ENCODE results near the gene MED25. TPM values are rescaled to one million over a fixed set of nuclear protein-coding genes. Genes with fewer than 3 reads are reported as not detected.

Gene MED25
- total and polyA plus RNA-seq, 2 experiments from 2014 or later: 45.6 to 58.6 TPM

GRCh38 chr19:49770529-49770928, 47.6 kb upstream of the MED25 start:
- Histone ChIP-seq H3K27me3 (ENCODE audit: insufficient read depth) (no peaks in the 10 kb centered on the region), H3K4me3 (no peak overlapping the region), H3K4me1 (ENCODE audit: insufficient read depth) (no peaks in the 10 kb centered on the region), H3K79me2 (replicated peaks; ENCODE audit: insufficient read depth) (peaks cover 48% of the 10 kb centered on the region), H3K36me3 (ENCODE audit: insufficient read depth) (no peaks in the 10 kb centered on the region), H3K9me2 (ENCODE audit: insufficient read depth) (no peaks in the 10 kb centered on the region), H3K4me2 (no peak overlapping the region), H3F3A (replicated peaks; ENCODE audit: low read depth) (peaks cover 3% of the 10 kb centered on the region; the same call in 1 of the 2 replicates), H3K27ac (ENCODE audit: low read depth) (no peak overlapping the region), H4K20me1 (replicated peaks; ENCODE audit: insufficient read depth) (no peaks in the 10 kb centered on the region; the same call in 1 of the 2 replicates), H2AFZ (no peak overlapping the region)
- no peak overlapping the region for H3K27ac Mint-ChIP-seq
- no peak for DNase-seq (ENCODE audit: low spot score)
- ATAC-seq: no peak
- no peak for TF ChIP-seq CREB1 (CRISPR knock-in tag; IDR thresholded peaks at IDR 0.05; ENCODE audit: low read depth)
- TF ChIP-seq, protein P1, sequence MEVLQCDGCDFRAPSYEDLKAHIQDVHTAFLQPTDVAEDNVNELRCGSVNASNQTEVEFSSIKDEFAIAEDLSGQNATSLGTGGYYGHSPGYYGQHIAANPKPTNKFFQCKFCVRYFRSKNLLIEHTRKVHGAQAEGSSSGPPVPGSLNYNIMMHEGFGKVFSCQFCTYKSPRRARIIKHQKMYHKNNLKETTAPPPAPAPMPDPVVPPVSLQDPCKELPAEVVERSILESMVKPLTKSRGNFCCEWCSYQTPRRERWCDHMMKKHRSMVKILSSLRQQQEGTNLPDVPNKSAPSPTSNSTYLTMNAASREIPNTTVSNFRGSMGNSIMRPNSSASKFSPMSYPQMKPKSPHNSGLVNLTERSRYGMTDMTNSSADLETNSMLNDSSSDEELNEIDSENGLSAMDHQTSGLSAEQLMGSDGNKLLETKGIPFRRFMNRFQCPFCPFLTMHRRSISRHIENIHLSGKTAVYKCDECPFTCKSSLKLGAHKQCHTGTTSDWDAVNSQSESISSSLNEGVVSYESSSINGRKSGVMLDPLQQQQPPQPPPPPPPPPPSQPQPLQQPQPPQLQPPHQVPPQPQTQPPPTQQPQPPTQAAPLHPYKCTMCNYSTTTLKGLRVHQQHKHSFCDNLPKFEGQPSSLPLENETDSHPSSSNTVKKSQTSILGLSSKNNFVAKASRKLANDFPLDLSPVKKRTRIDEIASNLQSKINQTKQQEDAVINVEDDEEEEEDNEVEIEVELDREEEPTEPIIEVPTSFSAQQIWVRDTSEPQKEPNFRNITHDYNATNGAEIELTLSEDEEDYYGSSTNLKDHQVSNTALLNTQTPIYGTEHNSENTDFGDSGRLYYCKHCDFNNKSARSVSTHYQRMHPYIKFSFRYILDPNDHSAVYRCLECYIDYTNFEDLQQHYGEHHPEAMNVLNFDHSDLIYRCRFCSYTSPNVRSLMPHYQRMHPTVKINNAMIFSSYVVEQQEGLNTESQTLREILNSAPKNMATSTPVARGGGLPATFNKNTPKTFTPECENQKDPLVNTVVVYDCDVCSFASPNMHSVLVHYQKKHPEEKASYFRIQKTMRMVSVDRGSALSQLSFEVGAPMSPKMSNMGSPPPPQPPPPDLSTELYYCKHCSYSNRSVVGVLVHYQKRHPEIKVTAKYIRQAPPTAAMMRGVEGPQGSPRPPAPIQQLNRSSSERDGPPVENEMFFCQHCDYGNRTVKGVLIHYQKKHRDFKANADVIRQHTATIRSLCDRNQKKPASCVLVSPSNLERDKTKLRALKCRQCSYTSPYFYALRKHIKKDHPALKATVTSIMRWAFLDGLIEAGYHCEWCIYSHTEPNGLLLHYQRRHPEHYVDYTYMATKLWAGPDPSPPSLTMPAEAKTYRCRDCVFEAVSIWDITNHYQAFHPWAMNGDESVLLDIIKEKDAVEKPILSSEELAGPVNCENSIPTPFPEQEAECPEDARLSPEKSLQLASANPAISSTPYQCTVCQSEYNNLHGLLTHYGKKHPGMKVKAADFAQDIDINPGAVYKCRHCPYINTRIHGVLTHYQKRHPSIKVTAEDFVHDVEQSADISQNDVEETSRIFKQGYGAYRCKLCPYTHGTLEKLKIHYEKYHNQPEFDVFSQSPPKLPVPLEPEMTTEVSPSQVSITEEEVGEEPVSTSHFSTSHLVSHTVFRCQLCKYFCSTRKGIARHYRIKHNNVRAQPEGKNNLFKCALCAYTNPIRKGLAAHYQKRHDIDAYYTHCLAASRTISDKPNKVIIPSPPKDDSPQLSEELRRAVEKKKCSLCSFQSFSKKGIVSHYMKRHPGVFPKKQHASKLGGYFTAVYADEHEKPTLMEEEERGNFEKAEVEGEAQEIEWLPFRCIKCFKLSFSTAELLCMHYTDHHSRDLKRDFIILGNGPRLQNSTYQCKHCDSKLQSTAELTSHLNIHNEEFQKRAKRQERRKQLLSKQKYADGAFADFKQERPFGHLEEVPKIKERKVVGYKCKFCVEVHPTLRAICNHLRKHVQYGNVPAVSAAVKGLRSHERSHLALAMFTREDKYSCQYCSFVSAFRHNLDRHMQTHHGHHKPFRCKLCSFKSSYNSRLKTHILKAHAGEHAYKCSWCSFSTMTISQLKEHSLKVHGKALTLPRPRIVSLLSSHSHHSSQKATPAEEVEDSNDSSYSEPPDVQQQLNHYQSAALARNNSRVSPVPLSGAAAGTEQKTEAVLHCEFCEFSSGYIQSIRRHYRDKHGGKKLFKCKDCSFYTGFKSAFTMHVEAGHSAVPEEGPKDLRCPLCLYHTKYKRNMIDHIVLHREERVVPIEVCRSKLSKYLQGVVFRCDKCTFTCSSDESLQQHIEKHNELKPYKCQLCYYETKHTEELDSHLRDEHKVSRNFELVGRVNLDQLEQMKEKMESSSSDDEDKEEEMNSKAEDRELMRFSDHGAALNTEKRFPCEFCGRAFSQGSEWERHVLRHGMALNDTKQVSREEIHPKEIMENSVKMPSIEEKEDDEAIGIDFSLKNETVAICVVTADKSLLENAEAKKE (CRISPR knock-in tag; IDR thresholded peaks at IDR 0.05): no peak
- no peak for TF ChIP-seq EZH2 (IDR thresholded peaks at IDR 0.05; ENCODE audit: low read depth, unreplicated experiment)
- no peak for TF ChIP-seq ZNF331 (CRISPR knock-in tag; IDR thresholded peaks at IDR 0.05; ENCODE audit: low read depth)
- TF ChIP-seq ZNF114 (CRISPR knock-in tag; IDR thresholded peaks at IDR 0.05): no peak
- TF ChIP-seq REST (IDR thresholded peaks at IDR 0.05; ENCODE audit: unreplicated experiment): no peak
- no peak for TF ChIP-seq EZH2phosphoT487 (IDR thresholded peaks at IDR 0.05; ENCODE audit: unreplicated experiment)
- no peak for TF ChIP-seq ETS1 (IDR thresholded peaks at IDR 0.05)
- no peak for TF ChIP-seq JUNB (IDR thresholded peaks at IDR 0.05; ENCODE audit: unreplicated experiment)
- TF ChIP-seq NANOG (IDR thresholded peaks at IDR 0.05; ENCODE audit: borderline replicate concordance): no peak
- TF ChIP-seq STAT1 (IDR thresholded peaks at IDR 0.05; ENCODE audit: unreplicated experiment): no peak
- TF ChIP-seq, protein P2, sequence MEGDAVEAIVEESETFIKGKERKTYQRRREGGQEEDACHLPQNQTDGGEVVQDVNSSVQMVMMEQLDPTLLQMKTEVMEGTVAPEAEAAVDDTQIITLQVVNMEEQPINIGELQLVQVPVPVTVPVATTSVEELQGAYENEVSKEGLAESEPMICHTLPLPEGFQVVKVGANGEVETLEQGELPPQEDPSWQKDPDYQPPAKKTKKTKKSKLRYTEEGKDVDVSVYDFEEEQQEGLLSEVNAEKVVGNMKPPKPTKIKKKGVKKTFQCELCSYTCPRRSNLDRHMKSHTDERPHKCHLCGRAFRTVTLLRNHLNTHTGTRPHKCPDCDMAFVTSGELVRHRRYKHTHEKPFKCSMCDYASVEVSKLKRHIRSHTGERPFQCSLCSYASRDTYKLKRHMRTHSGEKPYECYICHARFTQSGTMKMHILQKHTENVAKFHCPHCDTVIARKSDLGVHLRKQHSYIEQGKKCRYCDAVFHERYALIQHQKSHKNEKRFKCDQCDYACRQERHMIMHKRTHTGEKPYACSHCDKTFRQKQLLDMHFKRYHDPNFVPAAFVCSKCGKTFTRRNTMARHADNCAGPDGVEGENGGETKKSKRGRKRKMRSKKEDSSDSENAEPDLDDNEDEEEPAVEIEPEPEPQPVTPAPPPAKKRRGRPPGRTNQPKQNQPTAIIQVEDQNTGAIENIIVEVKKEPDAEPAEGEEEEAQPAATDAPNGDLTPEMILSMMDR (conservative IDR thresholded peaks at IDR 0.05; ENCODE audit: low read depth in 2 of 2): no peak
- no peak for TF ChIP-seq POLR2AphosphoS5 (IDR thresholded peaks at IDR 0.05; ENCODE audit: low read depth)
- peaks cover 21% of the 10 kb centered on the region for H3K4me1 Mint-ChIP-seq
- no peaks in the 10 kb centered on the region; the same call in 2 of the 3 replicates for H3K9me3 Mint-ChIP-seq
- H3K27me3 Mint-ChIP-seq (ENCODE audit: insufficient read depth, low read depth, poor library complexity): peaks cover 21% of the 10 kb centered on the region
- no peak overlapping the region for H3K4me3 Mint-ChIP-seq
- peaks cover 3% of the 10 kb centered on the region; the same call in 2 of the 3 replicates for H3K36me3 Mint-ChIP-seq (ENCODE audit: low read depth)

All from GM23338 (cell line).